Measurements from ENCODE around the gene CDK11B.

Gene CDK11B

GRCh38 chr1:1623631-1624442 lies 35.0 kb downstream of the CDK11B start:
- H3K4me3 ChIP-seq (ENCODE audit: low read depth, low read length) = no peak overlapping the region
- TF ChIP-seq CTCF (IDR thresholded peaks at IDR 0.05; ENCODE audit: borderline replicate concordance, insufficient read depth, low read depth, low read length) = no peak

GRCh38 chr1:1623181-1623630 lies 35.6 kb downstream of the CDK11B start:
- TF ChIP-seq CTCF (IDR thresholded peaks at IDR 0.05; ENCODE audit: borderline replicate concordance, insufficient read depth, low read depth, low read length) = no peak
- H3K4me3 ChIP-seq (ENCODE audit: low read depth, low read length) = no peak overlapping the region

GRCh38 chr1:1622788-1623094 lies 36.1 kb downstream of the CDK11B start:
- TF ChIP-seq CTCF (IDR thresholded peaks at IDR 0.05; ENCODE audit: borderline replicate concordance, insufficient read depth, low read depth, low read length) = no peak
- no peak overlapping the region for H3K4me3 ChIP-seq (ENCODE audit: low read depth, low read length)

GRCh38 chr1:1622010-1622787 lies 36.6 kb downstream of the CDK11B start:
- H3K4me3 ChIP-seq (ENCODE audit: low read depth, low read length) = no peak overlapping the region
- no peak for TF ChIP-seq CTCF (IDR thresholded peaks at IDR 0.05; ENCODE audit: borderline replicate concordance, insufficient read depth, low read depth, low read length)

- H3K4me3 ChIP-seq (ENCODE audit: low read depth, low read length) = no peak overlapping the region
- no peak for TF ChIP-seq CTCF (IDR thresholded peaks at IDR 0.05; ENCODE audit: borderline replicate concordance, insufficient read depth, low read depth, low read length)
Measured at GRCh38 chr1:1621173-1622009, 37.4 kb downstream of the CDK11B start.

GRCh38 chr1:1620433-1621139 lies 38.2 kb downstream of the CDK11B start:
- no peak overlapping the region for H3K4me3 ChIP-seq (ENCODE audit: low read depth, low read length)
- no peak for TF ChIP-seq CTCF (IDR thresholded peaks at IDR 0.05; ENCODE audit: borderline replicate concordance, insufficient read depth, low read depth, low read length)
